ENCODE results near the gene IL17RC. TPM values are rescaled to one million over a fixed set of nuclear protein-coding genes. Genes with fewer than 3 reads are reported as not detected.

IL17RC gene
- total RNA-seq, 1 donor from 2014 or later, result 20.1 TPM

DNA sequence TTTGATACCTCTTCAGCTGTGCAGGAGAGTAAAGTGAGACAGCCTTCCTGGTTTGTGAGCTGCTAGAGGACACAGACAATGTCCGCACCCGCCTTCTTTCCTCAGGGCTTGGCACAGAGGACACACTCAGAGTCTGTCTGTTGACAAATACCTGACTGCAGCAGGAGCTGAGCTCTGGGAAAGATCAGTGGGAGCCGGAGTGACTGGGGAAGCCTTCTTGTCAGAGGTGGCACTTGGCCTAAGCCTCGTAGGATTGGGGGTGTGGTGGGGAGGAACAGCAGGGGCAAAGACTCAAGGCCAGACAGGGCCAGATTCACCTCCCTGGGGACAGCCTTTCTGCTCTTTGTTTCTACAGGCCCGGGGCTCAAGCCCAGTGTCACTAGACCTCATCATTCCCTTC, 3.3 kb upstream of the IL17RC start:
- no peaks in the 10 kb centered on the region for H4K20me1 ChIP-seq (ENCODE audit: insufficient read depth, low read length)
- TF ChIP-seq, protein P1, sequence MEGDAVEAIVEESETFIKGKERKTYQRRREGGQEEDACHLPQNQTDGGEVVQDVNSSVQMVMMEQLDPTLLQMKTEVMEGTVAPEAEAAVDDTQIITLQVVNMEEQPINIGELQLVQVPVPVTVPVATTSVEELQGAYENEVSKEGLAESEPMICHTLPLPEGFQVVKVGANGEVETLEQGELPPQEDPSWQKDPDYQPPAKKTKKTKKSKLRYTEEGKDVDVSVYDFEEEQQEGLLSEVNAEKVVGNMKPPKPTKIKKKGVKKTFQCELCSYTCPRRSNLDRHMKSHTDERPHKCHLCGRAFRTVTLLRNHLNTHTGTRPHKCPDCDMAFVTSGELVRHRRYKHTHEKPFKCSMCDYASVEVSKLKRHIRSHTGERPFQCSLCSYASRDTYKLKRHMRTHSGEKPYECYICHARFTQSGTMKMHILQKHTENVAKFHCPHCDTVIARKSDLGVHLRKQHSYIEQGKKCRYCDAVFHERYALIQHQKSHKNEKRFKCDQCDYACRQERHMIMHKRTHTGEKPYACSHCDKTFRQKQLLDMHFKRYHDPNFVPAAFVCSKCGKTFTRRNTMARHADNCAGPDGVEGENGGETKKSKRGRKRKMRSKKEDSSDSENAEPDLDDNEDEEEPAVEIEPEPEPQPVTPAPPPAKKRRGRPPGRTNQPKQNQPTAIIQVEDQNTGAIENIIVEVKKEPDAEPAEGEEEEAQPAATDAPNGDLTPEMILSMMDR (IDR thresholded peaks at IDR 0.05; ENCODE audit: insufficient read depth, low read depth, low read length), result no peak
- no peak for TF ChIP-seq EZH2 (IDR thresholded peaks at IDR 0.05; ENCODE audit: insufficient read depth, low read length)
- H3K4me3 ChIP-seq (ENCODE audit: insufficient read depth, low read depth, low read length), result no peak overlapping the region
- H3K27me3 Mint-ChIP-seq (ENCODE audit: low read depth, unreplicated experiment), result no peaks in the 10 kb centered on the region
- H3K9ac ChIP-seq (ENCODE audit: low read length), result no peak overlapping the region
- DNase-seq (ENCODE audit: low read depth) (no peak), FAIRE-seq (no peak)
- H3K27me3 ChIP-seq (ENCODE audit: insufficient read depth, low read length), result no peaks in the 10 kb centered on the region
- H3K4me1 ChIP-seq (ENCODE audit: insufficient read depth, low read length), result peaks cover 29% of the 10 kb centered on the region
- H3K4me2 ChIP-seq (ENCODE audit: low read length), result no peak overlapping the region
- H3K36me3 ChIP-seq (ENCODE audit: insufficient read depth, low read length), result no peaks in the 10 kb centered on the region
- no peak overlapping the region for H3K27ac ChIP-seq (ENCODE audit: low read depth, low read length)
- no peaks in the 10 kb centered on the region for H3K79me2 ChIP-seq (ENCODE audit: insufficient read depth, low read length)
- no peak overlapping the region for H2AFZ ChIP-seq (ENCODE audit: low read depth, low read length)
- H3K9me3 ChIP-seq (ENCODE audit: insufficient read depth, low read depth, low read length), result no peaks in the 10 kb centered on the region
- no peak overlapping the region for H3K4me3 Mint-ChIP-seq (ENCODE audit: unreplicated experiment)
- H3K9me3 Mint-ChIP-seq (ENCODE audit: unreplicated experiment), result peaks cover 9% of the 10 kb centered on the region
- peaks cover 9% of the 10 kb centered on the region for H3K4me1 Mint-ChIP-seq (ENCODE audit: low read depth, unreplicated experiment)
- peaks cover 10% of the 10 kb centered on the region for H3K36me3 Mint-ChIP-seq (ENCODE audit: low read depth, unreplicated experiment)
- no peak overlapping the region for H3K27ac Mint-ChIP-seq (ENCODE audit: unreplicated experiment)

DNA sequence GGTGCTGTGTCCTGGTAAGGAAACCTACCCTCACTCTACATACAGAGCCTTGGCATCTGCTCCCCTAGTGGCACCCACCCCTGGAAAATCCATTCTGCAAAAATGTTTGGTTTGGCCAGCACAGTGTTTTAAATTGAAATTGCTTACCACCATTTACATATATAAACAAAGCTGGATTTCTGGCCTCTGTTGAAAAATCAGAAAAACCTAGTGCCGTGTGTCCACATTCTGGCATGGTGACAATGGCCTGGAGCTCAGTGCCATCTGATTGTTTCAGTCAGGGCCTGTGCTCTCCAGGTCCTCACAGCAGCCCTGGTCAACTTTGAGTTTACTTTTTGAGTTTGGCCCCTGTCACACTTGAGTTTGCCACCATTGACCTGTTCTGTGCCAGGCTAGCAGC, 2.9 kb upstream of the IL17RC start:
- no peaks in the 10 kb centered on the region for H3K79me2 ChIP-seq (ENCODE audit: insufficient read depth, low read length)
- H3K9me3 Mint-ChIP-seq (ENCODE audit: unreplicated experiment), result peaks cover 9% of the 10 kb centered on the region
- H3K27me3 Mint-ChIP-seq (ENCODE audit: low read depth, unreplicated experiment), result no peaks in the 10 kb centered on the region
- H3K4me3 ChIP-seq (ENCODE audit: insufficient read depth, low read depth, low read length), result no peak overlapping the region
- H2AFZ ChIP-seq (ENCODE audit: low read depth, low read length), result no peak overlapping the region
- no peaks in the 10 kb centered on the region for H3K27me3 ChIP-seq (ENCODE audit: insufficient read depth, low read length)
- peaks cover 29% of the 10 kb centered on the region for H3K4me1 ChIP-seq (ENCODE audit: insufficient read depth, low read length)
- H4K20me1 ChIP-seq (ENCODE audit: insufficient read depth, low read length), result no peaks in the 10 kb centered on the region
- H3K4me2 ChIP-seq (ENCODE audit: low read length), result no peak overlapping the region
- no peak overlapping the region for H3K27ac ChIP-seq (ENCODE audit: low read depth, low read length)
- H3K36me3 Mint-ChIP-seq (ENCODE audit: low read depth, unreplicated experiment), result peaks cover 10% of the 10 kb centered on the region
- H3K36me3 ChIP-seq (ENCODE audit: insufficient read depth, low read length), result no peaks in the 10 kb centered on the region
- no peak overlapping the region for H3K9ac ChIP-seq (ENCODE audit: low read length)
- H3K4me1 Mint-ChIP-seq (ENCODE audit: low read depth, unreplicated experiment), result peaks cover 10% of the 10 kb centered on the region
- no peak for DNase-seq (ENCODE audit: low read depth)
- H3K9me3 ChIP-seq (ENCODE audit: insufficient read depth, low read depth, low read length), result no peaks in the 10 kb centered on the region
- FAIRE-seq, result no peak
- no peak overlapping the region for H3K27ac Mint-ChIP-seq (ENCODE audit: unreplicated experiment)
- TF ChIP-seq EZH2 (IDR thresholded peaks at IDR 0.05; ENCODE audit: insufficient read depth, low read length), result no peak
- TF ChIP-seq, protein P1 (IDR thresholded peaks at IDR 0.05; ENCODE audit: insufficient read depth, low read depth, low read length), result no peak
- H3K4me3 Mint-ChIP-seq (ENCODE audit: unreplicated experiment), result no peak overlapping the region

DNA sequence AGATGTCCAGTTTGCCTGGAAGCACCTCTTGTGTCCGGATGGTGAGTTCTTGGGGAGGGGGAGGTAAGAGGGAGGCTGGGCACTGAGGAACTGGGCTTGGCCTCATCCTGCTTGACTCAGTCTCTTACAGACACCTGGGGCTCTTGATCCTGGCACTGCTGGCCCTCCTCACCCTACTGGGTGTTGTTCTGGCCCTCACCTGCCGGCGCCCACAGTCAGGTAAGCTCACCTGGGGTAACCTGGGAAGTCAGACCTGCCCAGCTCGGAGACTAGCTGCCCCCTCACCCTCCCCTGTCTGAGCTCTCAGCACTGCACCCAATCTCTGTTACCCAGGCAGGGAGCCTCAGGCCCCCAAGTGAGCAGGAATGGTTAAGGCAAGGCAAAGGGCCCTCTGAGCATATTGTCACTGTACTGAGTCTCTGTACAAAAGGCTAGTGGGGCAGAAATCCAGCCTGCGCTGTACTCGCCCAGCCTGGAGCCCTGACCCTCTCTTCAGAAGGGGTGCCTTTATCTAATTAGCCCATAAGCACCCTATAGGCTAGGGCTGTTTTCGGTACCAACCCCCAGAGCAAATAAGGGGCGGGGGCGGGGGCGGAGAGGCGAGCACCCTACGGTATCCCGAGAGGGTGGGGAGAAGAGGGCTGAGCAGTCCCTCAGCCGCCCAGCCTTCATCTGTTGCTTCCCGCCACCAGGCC, 2.2 kb upstream of the IL17RC start:
- peak overlapping the region; percentile 57 for H3K4me3 ChIP-seq (ENCODE audit: insufficient read depth, low read depth, low read length)
- H3K4me3 Mint-ChIP-seq (ENCODE audit: unreplicated experiment), result no peak overlapping the region
- no peak overlapping the region for H3K9ac ChIP-seq (ENCODE audit: low read length)
- H3K27ac Mint-ChIP-seq (ENCODE audit: unreplicated experiment), result no peak overlapping the region
- H3K9me3 ChIP-seq (ENCODE audit: insufficient read depth, low read depth, low read length), result no peaks in the 10 kb centered on the region
- FAIRE-seq (no peak), DNase-seq (ENCODE audit: low read depth) (no peak)
- peaks cover 9% of the 10 kb centered on the region for H3K9me3 Mint-ChIP-seq (ENCODE audit: unreplicated experiment)
- no peaks in the 10 kb centered on the region for H3K36me3 ChIP-seq (ENCODE audit: insufficient read depth, low read length)
- no peak overlapping the region for H3K27ac ChIP-seq (ENCODE audit: low read depth, low read length)
- peaks cover 10% of the 10 kb centered on the region for H3K36me3 Mint-ChIP-seq (ENCODE audit: low read depth, unreplicated experiment)
- no peaks in the 10 kb centered on the region for H4K20me1 ChIP-seq (ENCODE audit: insufficient read depth, low read length)
- no peaks in the 10 kb centered on the region for H3K27me3 Mint-ChIP-seq (ENCODE audit: low read depth, unreplicated experiment)
- H3K4me1 ChIP-seq (ENCODE audit: insufficient read depth, low read length), result peaks cover 29% of the 10 kb centered on the region
- H2AFZ ChIP-seq (ENCODE audit: low read depth, low read length), result peak overlapping the region; percentile 92
- H3K4me1 Mint-ChIP-seq (ENCODE audit: low read depth, unreplicated experiment), result peaks cover 7% of the 10 kb centered on the region
- peak overlapping the region; percentile 92 for H3K4me2 ChIP-seq (ENCODE audit: low read length)
- TF ChIP-seq, protein P1 (IDR thresholded peaks at IDR 0.05; ENCODE audit: insufficient read depth, low read depth, low read length), result no peak
- no peak for TF ChIP-seq EZH2 (IDR thresholded peaks at IDR 0.05; ENCODE audit: insufficient read depth, low read length)
- H3K27me3 ChIP-seq (ENCODE audit: insufficient read depth, low read length), result no peaks in the 10 kb centered on the region
- no peaks in the 10 kb centered on the region for H3K79me2 ChIP-seq (ENCODE audit: insufficient read depth, low read length)
